ENCODE measurements around the gene FRMPD2. TPM values are rescaled to one million over a fixed set of nuclear protein-coding genes. Genes with fewer than 3 reads are reported as not detected.
A peak's percentile ranks its signal among the peaks of the same experiment; 100 is the strongest.

FRMPD2 gene
- total and polyA plus RNA-seq, 2 experiments from 2014 or later, result not detected

DNA sequence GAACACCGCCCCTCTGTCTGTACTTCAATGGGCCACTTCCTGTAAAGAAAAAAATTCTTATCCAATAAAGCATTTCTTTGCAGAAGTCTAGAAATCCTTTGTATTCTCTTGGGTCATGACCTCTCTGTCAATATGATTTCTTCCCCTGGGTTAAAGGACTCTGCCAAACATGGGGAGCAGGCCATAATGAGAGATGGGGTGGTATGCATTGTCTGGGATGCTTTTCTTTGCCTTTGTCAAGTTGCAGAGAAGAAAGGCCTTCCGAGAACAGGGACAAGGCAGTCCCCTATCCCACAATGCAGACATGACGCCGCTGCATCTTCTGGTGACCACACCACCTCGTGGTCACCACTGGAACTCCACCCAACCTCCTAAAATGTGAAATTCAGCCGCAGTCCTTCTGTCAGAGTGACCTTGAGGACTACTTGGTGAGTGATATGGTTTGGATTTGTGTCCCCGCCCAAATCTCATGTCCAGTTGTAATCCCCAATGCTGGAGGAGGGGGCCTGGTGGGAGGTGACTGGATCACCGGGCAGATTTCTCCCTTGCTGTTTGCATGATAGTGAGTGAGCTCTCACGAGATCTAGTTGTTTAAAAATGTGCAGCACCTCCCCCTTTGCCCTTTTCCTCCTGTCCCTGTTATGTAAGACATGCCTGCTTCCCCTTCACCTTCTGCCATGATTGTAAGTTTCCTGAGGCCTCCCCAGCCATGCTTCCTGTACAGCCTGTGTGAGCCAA is 15.2 kb upstream of the FRMPD2 start (continued):
- TF ChIP-seq, protein P1, sequence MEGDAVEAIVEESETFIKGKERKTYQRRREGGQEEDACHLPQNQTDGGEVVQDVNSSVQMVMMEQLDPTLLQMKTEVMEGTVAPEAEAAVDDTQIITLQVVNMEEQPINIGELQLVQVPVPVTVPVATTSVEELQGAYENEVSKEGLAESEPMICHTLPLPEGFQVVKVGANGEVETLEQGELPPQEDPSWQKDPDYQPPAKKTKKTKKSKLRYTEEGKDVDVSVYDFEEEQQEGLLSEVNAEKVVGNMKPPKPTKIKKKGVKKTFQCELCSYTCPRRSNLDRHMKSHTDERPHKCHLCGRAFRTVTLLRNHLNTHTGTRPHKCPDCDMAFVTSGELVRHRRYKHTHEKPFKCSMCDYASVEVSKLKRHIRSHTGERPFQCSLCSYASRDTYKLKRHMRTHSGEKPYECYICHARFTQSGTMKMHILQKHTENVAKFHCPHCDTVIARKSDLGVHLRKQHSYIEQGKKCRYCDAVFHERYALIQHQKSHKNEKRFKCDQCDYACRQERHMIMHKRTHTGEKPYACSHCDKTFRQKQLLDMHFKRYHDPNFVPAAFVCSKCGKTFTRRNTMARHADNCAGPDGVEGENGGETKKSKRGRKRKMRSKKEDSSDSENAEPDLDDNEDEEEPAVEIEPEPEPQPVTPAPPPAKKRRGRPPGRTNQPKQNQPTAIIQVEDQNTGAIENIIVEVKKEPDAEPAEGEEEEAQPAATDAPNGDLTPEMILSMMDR (conservative IDR thresholded peaks at IDR 0.05; ENCODE audit: low read depth in 2 of 2), result peak; percentile 76 to 86

DNA sequence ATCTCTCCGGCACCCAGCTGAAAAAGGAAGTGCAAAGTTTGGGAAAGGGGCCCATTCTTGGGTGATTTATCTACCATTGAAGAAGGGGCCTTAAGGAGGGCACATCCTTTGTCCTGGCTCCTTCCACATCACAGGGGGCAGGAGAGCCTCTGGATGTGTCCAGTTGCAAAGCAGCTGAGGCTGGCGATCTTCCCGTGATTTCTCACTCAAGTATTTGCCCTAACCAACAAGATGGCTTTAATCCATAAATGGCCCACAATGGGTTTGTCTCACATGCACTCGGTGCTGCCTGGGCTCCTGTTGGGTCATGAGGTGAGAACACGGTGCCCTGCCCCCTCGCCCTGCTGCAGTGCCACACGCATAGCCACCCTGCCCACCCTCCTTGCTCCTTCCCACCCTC is 14.2 kb upstream of the FRMPD2 start:
- Histone ChIP-seq H3K36me3 (ENCODE audit: insufficient read depth) (no peaks in the 10 kb centered on the region), H3K4me2 (no peak overlapping the region), H4K20me1 (replicated peaks; ENCODE audit: insufficient read depth) (no peaks in the 10 kb centered on the region), H3K79me2 (replicated peaks; ENCODE audit: insufficient read depth) (no peaks in the 10 kb centered on the region), H3K27ac (ENCODE audit: low read depth) (no peak overlapping the region), H3K9me2 (ENCODE audit: insufficient read depth) (no peaks in the 10 kb centered on the region), H3F3A (replicated peaks; ENCODE audit: low read depth) (no peaks in the 10 kb centered on the region), H2AFZ (no peak overlapping the region), H3K4me1 (ENCODE audit: insufficient read depth) (0 out of 2 replicates have a peak, but pooled peaks cover 3% of the 10 kb centered on the region), H3K4me3 (no peak overlapping the region), H3K27me3 (ENCODE audit: insufficient read depth) (no peaks in the 10 kb centered on the region)
- ATAC-seq, result no peak
- no peak for DNase-seq (ENCODE audit: low spot score)
- H3K27me3 Mint-ChIP-seq (ENCODE audit: insufficient read depth, low read depth, poor library complexity), result peaks cover 2% of the 10 kb centered on the region
- no peaks in the 10 kb centered on the region; the same call in 2 of the 3 replicates for H3K36me3 Mint-ChIP-seq (ENCODE audit: low read depth)
- peaks cover 10% of the 10 kb centered on the region; the same call in 2 of the 3 replicates for H3K4me1 Mint-ChIP-seq
- no peak overlapping the region for H3K4me3 Mint-ChIP-seq
- H3K27ac Mint-ChIP-seq, result no peak overlapping the region
- no peak for TF ChIP-seq STAT1 (IDR thresholded peaks at IDR 0.05; ENCODE audit: unreplicated experiment)
- TF ChIP-seq EZH2phosphoT487 (IDR thresholded peaks at IDR 0.05; ENCODE audit: unreplicated experiment), result no peak
- no peak for TF ChIP-seq JUNB (IDR thresholded peaks at IDR 0.05; ENCODE audit: unreplicated experiment)
- no peak for TF ChIP-seq EZH2 (IDR thresholded peaks at IDR 0.05; ENCODE audit: low read depth, unreplicated experiment)
- TF ChIP-seq, protein P1 (conservative IDR thresholded peaks at IDR 0.05; ENCODE audit: low read depth in 2 of 2), result no peak
- TF ChIP-seq, protein P2, sequence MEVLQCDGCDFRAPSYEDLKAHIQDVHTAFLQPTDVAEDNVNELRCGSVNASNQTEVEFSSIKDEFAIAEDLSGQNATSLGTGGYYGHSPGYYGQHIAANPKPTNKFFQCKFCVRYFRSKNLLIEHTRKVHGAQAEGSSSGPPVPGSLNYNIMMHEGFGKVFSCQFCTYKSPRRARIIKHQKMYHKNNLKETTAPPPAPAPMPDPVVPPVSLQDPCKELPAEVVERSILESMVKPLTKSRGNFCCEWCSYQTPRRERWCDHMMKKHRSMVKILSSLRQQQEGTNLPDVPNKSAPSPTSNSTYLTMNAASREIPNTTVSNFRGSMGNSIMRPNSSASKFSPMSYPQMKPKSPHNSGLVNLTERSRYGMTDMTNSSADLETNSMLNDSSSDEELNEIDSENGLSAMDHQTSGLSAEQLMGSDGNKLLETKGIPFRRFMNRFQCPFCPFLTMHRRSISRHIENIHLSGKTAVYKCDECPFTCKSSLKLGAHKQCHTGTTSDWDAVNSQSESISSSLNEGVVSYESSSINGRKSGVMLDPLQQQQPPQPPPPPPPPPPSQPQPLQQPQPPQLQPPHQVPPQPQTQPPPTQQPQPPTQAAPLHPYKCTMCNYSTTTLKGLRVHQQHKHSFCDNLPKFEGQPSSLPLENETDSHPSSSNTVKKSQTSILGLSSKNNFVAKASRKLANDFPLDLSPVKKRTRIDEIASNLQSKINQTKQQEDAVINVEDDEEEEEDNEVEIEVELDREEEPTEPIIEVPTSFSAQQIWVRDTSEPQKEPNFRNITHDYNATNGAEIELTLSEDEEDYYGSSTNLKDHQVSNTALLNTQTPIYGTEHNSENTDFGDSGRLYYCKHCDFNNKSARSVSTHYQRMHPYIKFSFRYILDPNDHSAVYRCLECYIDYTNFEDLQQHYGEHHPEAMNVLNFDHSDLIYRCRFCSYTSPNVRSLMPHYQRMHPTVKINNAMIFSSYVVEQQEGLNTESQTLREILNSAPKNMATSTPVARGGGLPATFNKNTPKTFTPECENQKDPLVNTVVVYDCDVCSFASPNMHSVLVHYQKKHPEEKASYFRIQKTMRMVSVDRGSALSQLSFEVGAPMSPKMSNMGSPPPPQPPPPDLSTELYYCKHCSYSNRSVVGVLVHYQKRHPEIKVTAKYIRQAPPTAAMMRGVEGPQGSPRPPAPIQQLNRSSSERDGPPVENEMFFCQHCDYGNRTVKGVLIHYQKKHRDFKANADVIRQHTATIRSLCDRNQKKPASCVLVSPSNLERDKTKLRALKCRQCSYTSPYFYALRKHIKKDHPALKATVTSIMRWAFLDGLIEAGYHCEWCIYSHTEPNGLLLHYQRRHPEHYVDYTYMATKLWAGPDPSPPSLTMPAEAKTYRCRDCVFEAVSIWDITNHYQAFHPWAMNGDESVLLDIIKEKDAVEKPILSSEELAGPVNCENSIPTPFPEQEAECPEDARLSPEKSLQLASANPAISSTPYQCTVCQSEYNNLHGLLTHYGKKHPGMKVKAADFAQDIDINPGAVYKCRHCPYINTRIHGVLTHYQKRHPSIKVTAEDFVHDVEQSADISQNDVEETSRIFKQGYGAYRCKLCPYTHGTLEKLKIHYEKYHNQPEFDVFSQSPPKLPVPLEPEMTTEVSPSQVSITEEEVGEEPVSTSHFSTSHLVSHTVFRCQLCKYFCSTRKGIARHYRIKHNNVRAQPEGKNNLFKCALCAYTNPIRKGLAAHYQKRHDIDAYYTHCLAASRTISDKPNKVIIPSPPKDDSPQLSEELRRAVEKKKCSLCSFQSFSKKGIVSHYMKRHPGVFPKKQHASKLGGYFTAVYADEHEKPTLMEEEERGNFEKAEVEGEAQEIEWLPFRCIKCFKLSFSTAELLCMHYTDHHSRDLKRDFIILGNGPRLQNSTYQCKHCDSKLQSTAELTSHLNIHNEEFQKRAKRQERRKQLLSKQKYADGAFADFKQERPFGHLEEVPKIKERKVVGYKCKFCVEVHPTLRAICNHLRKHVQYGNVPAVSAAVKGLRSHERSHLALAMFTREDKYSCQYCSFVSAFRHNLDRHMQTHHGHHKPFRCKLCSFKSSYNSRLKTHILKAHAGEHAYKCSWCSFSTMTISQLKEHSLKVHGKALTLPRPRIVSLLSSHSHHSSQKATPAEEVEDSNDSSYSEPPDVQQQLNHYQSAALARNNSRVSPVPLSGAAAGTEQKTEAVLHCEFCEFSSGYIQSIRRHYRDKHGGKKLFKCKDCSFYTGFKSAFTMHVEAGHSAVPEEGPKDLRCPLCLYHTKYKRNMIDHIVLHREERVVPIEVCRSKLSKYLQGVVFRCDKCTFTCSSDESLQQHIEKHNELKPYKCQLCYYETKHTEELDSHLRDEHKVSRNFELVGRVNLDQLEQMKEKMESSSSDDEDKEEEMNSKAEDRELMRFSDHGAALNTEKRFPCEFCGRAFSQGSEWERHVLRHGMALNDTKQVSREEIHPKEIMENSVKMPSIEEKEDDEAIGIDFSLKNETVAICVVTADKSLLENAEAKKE (CRISPR knock-in tag; IDR thresholded peaks at IDR 0.05), result no peak
- TF ChIP-seq CREB1 (CRISPR knock-in tag; IDR thresholded peaks at IDR 0.05; ENCODE audit: low read depth), result no peak
- TF ChIP-seq, protein P3, sequence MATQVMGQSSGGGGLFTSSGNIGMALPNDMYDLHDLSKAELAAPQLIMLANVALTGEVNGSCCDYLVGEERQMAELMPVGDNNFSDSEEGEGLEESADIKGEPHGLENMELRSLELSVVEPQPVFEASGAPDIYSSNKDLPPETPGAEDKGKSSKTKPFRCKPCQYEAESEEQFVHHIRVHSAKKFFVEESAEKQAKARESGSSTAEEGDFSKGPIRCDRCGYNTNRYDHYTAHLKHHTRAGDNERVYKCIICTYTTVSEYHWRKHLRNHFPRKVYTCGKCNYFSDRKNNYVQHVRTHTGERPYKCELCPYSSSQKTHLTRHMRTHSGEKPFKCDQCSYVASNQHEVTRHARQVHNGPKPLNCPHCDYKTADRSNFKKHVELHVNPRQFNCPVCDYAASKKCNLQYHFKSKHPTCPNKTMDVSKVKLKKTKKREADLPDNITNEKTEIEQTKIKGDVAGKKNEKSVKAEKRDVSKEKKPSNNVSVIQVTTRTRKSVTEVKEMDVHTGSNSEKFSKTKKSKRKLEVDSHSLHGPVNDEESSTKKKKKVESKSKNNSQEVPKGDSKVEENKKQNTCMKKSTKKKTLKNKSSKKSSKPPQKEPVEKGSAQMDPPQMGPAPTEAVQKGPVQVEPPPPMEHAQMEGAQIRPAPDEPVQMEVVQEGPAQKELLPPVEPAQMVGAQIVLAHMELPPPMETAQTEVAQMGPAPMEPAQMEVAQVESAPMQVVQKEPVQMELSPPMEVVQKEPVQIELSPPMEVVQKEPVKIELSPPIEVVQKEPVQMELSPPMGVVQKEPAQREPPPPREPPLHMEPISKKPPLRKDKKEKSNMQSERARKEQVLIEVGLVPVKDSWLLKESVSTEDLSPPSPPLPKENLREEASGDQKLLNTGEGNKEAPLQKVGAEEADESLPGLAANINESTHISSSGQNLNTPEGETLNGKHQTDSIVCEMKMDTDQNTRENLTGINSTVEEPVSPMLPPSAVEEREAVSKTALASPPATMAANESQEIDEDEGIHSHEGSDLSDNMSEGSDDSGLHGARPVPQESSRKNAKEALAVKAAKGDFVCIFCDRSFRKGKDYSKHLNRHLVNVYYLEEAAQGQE (IDR thresholded peaks at IDR 0.05; ENCODE audit: unreplicated experiment), result no peak
- TF ChIP-seq ZNF331 (CRISPR knock-in tag; IDR thresholded peaks at IDR 0.05; ENCODE audit: low read depth), result no peak
- TF ChIP-seq ZNF114 (CRISPR knock-in tag; IDR thresholded peaks at IDR 0.05), result no peak
- peaks cover 18% of the 10 kb centered on the region for H3K9me3 Mint-ChIP-seq

Measured in GM23338 (cell line).